Loucy (cell line): Measurements from ENCODE around the gene UPK1A.

Source experiments
- H2AFZ ChIP-seq: fragments of 200-600 bp; sonication (generic); 2 replicates; pipeline ENCODE4 v1.6.0; 2016; ENCODE audit warnings: antibody characterized with exemption, mild to moderate bottlenecking, low read length, moderate library complexity
- H3F3A ChIP-seq: fragments of 200-600 bp; 2 replicates; pipeline ENCODE4 v1.6.0; 2016; ENCODE audit warnings: antibody characterized with exemption, low read depth, mild to moderate bottlenecking
- H3K27me3 ChIP-seq: fragments of 200-600 bp; sonication (generic); 2 replicates; pipeline ENCODE4 v1.6.1; 2014; ENCODE audit warnings: low read length, mild to moderate bottlenecking; ENCODE audit not compliant: insufficient read depth, poor library complexity, severe bottlenecking
- H3K36me3 ChIP-seq: fragments of 200-600 bp; sonication (generic); 2 replicates; pipeline ENCODE4 v1.6.1; 2016; ENCODE audit warnings: low read length; ENCODE audit not compliant: insufficient read depth
- H3K4me1 ChIP-seq: fragments of 200-600 bp; sonication (generic); 2 replicates; pipeline ENCODE4 v1.5.1; 2014; ENCODE audit warnings: low read length, mild to moderate bottlenecking; ENCODE audit not compliant: insufficient read depth, poor library complexity, severe bottlenecking
- H3K4me2 ChIP-seq: fragments of 200-600 bp; sonication (generic); 2 replicates; pipeline ENCODE4 v1.6.0; 2014; ENCODE audit warnings: antibody characterized with exemption, low read length, low read depth, mild to moderate bottlenecking; ENCODE audit not compliant: poor library complexity, severe bottlenecking
- H3K4me3 ChIP-seq: fragments of 200-600 bp; sonication (generic); 2 replicates; pipeline ENCODE4 v1.5.1; 2014; ENCODE audit warnings: low read length, mild to moderate bottlenecking, mixed read lengths; ENCODE audit not compliant: poor library complexity, severe bottlenecking
- H3K79me2 ChIP-seq: fragments of 200-600 bp; sonication (generic); 2 replicates; pipeline ENCODE4 v1.6.1; 2014; ENCODE audit warnings: low read length; ENCODE audit not compliant: insufficient read depth
- H3K9ac ChIP-seq: fragments of 200-600 bp; sonication (generic); 2 replicates; pipeline ENCODE4 v1.6.0; 2014; ENCODE audit warnings: mild to moderate bottlenecking, low read depth, low read length, moderate library complexity; ENCODE audit not compliant: poor library complexity, severe bottlenecking
- H3K9me2 ChIP-seq: fragments of 200-600 bp; sonication (generic); replicated peaks from 2 replicates; pipeline ENCODE4 v1.6.1; 2016; ENCODE audit warnings: low read depth, low read length, mixed read lengths
- H3K9me3 ChIP-seq: fragments of 200-600 bp; sonication (generic); 2 replicates; pipeline ENCODE4 v1.6.1; 2014; ENCODE audit warnings: mild to moderate bottlenecking, antibody characterized with exemption, low read length, low read depth; ENCODE audit not compliant: insufficient read depth
- H4K20me1 ChIP-seq: fragments of 200-600 bp; sonication (generic); 2 replicates; pipeline ENCODE4 v1.6.0; 2014; ENCODE audit warnings: antibody characterized with exemption, low read length, mild to moderate bottlenecking; ENCODE audit not compliant: insufficient read depth, poor library complexity, severe bottlenecking
- CTCF ChIP-seq: fragments of 200-600 bp; sonication (generic); conservative IDR thresholded peaks from 2 replicates; pipeline ENCODE4 v1.5.1; 2014; ENCODE audit warnings: mild to moderate bottlenecking, antibody characterized with exemption, low read length
- EZH2phosphoT487 ChIP-seq: fragments of 200-600 bp; IDR thresholded peaks from 2 replicates; pipeline ENCODE4 v1.6.1; 2018; ENCODE audit warnings: antibody characterized with exemption, mild to moderate bottlenecking, moderate library complexity, borderline replicate concordance

Gene UPK1A

GRCh38 chr19:35655600-35655999 lies 10.7 kb upstream of the UPK1A start:
- Histone ChIP-seq H3K4me3 (no peak overlapping the region), H3K27me3 (no peaks in the 10 kb centered on the region), H3F3A (no peaks in the 10 kb centered on the region), H3K4me1 (peaks cover 5% of the 10 kb centered on the region), H3K36me3 (peaks cover 37% of the 10 kb centered on the region; the same call in 1 of the 2 replicates), H3K79me2 (peaks cover 11% of the 10 kb centered on the region; the same call in 1 of the 2 replicates), H3K9me3 (no peaks in the 10 kb centered on the region), H4K20me1 (no peaks in the 10 kb centered on the region), H2AFZ (no peak overlapping the region), H3K4me2 (no peak overlapping the region), H3K9me2 (no peaks in the 10 kb centered on the region), H3K9ac (no peak overlapping the region)
- TF ChIP-seq CTCF (no peak), EZH2phosphoT487 (no peak)

GRCh38 chr19:35656700-35657099 lies 9.6 kb upstream of the UPK1A start:
- TF ChIP-seq EZH2phosphoT487: no peak
- TF ChIP-seq CTCF: no peak
- H3K9ac ChIP-seq: no peak overlapping the region
- no peaks in the 10 kb centered on the region for H3K9me3 ChIP-seq
- H3K27me3 ChIP-seq: no peaks in the 10 kb centered on the region
- H3K36me3 ChIP-seq: peaks cover 37% of the 10 kb centered on the region; the same call in 1 of the 2 replicates
- no peaks in the 10 kb centered on the region for H3K9me2 ChIP-seq
- H3K4me3 ChIP-seq: no peak overlapping the region
- H4K20me1 ChIP-seq: no peaks in the 10 kb centered on the region
- H3K4me1 ChIP-seq: no peaks in the 10 kb centered on the region
- H2AFZ ChIP-seq: no peak overlapping the region
- H3K4me2 ChIP-seq: no peak overlapping the region
- H3F3A ChIP-seq: no peaks in the 10 kb centered on the region
- H3K79me2 ChIP-seq: peaks cover 2% of the 10 kb centered on the region; the same call in 1 of the 2 replicates

GRCh38 chr19:35657904-35658700 lies 8.2 kb upstream of the UPK1A start:
- TF ChIP-seq EZH2phosphoT487: no peak
- TF ChIP-seq CTCF: no peak
- Histone ChIP-seq H3K36me3 (peaks cover 37% of the 10 kb centered on the region; the same call in 1 of the 2 replicates), H3K9me3 (no peaks in the 10 kb centered on the region), H3K4me3 (no peak overlapping the region), H3K9me2 (no peaks in the 10 kb centered on the region), H3K4me1 (no peaks in the 10 kb centered on the region), H3F3A (no peaks in the 10 kb centered on the region), H2AFZ (no peak overlapping the region), H4K20me1 (no peaks in the 10 kb centered on the region), H3K4me2 (no peak overlapping the region), H3K79me2 (no peaks in the 10 kb centered on the region), H3K9ac (no peak overlapping the region), H3K27me3 (no peaks in the 10 kb centered on the region)
